Measurements from ENCODE around the gene TPM3.

The TPM3 gene

DNA sequence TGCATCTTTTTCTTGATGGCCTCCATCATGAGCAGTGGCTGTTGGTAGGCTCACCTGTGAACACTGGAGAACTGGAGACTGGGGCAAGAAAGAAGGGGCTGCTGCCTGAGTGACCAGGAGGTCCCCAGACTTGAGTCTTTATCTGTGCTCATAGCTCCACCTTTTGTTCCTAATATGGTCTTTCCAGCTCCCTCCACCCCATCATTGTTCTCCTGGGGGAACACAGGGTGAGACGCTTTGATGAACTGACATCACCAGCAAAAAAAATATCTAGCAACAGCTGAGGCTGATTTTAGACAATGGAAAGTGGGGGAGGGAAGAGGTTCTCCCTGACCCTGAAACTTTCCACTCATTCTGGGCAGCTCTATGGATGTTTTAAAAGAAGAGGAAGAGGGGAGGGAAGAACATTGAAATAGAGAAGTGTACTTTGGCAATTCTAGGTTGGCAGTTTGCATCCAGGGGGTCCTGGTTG is at the start of gene TPM3:
Gene TPM3 (minus strand): TSS at position 111 of the 472 bp plus-strand sequence. CDS start 82 bp downstream, at position 29.
- TF ChIP-seq TOX (CRISPR knock-in tag; IDR thresholded peaks at IDR 0.05; ENCODE audit: borderline replicate concordance), result no peak
- TF ChIP-seq ZNF8 (CRISPR knock-in tag; IDR thresholded peaks at IDR 0.05), result no peak
- no peak for TF ChIP-seq ZFP3 (CRISPR knock-in tag; IDR thresholded peaks at IDR 0.05)
- TF ChIP-seq POU6F1 (CRISPR knock-in tag; IDR thresholded peaks at IDR 0.05; ENCODE audit: borderline replicate concordance, low read depth), result no peak
- TF ChIP-seq ZNF70 (CRISPR knock-in tag; IDR thresholded peaks at IDR 0.05), result no peak
- no peak for TF ChIP-seq OSR1 (CRISPR knock-in tag; IDR thresholded peaks at IDR 0.05)
- TF ChIP-seq, protein P1, sequence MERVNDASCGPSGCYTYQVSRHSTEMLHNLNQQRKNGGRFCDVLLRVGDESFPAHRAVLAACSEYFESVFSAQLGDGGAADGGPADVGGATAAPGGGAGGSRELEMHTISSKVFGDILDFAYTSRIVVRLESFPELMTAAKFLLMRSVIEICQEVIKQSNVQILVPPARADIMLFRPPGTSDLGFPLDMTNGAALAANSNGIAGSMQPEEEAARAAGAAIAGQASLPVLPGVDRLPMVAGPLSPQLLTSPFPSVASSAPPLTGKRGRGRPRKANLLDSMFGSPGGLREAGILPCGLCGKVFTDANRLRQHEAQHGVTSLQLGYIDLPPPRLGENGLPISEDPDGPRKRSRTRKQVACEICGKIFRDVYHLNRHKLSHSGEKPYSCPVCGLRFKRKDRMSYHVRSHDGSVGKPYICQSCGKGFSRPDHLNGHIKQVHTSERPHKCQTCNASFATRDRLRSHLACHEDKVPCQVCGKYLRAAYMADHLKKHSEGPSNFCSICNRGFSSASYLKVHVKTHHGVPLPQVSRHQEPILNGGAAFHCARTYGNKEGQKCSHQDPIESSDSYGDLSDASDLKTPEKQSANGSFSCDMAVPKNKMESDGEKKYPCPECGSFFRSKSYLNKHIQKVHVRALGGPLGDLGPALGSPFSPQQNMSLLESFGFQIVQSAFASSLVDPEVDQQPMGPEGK (CRISPR knock-in tag; IDR thresholded peaks at IDR 0.05; ENCODE audit: borderline replicate concordance), result no peak
- no peak for ATAC-seq

DNA sequence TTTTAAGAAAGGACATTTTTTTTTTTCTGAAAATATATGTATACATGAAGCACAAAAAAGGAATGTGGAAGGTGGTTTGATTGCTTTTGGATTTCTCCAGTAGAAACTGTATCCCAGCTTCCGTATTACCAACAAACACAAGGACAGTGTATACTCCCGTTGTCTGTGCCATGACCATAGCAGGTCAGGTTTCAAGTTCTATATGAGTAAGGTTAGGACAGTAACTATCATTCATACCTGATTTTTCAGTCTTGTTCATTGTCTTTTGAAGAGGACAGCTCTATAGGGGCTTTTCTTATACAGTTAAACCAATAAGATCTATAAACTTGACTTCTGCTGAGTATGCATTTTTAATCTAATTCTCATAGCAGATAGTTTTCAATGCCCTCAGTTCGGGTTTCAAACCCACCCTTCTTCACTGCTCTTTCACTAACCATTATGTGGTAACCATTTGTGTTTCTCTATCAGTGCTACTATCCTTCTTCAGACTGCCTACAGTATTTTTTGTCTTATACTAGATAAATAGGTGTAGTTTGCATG is 48.5 kb upstream of the TPM3 start:
- ATAC-seq, result no peak
- no peak for TF ChIP-seq ZNF565 (CRISPR knock-in tag; conservative IDR thresholded peaks at IDR 0.05; ENCODE audit: low read depth)
- no peak for TF ChIP-seq ZFP30 (CRISPR knock-in tag; IDR thresholded peaks at IDR 0.05)
- no peak for TF ChIP-seq GLIS3 (CRISPR knock-in tag; IDR thresholded peaks at IDR 0.05)

GRCh38 chr1:154239491-154239890 is 47.6 kb upstream of the TPM3 start:
- TF ChIP-seq TOX (CRISPR knock-in tag; IDR thresholded peaks at IDR 0.05; ENCODE audit: borderline replicate concordance) (no peak), ISL1 (CRISPR knock-in tag; IDR thresholded peaks at IDR 0.05) (no peak), GLIS3 (CRISPR knock-in tag; IDR thresholded peaks at IDR 0.05) (no peak), ZNF70 (CRISPR knock-in tag; IDR thresholded peaks at IDR 0.05) (no peak), SNAI2 (CRISPR knock-in tag; IDR thresholded peaks at IDR 0.05) (no peak), ZFP3 (CRISPR knock-in tag; IDR thresholded peaks at IDR 0.05) (no peak), PPARA (CRISPR knock-in tag; IDR thresholded peaks at IDR 0.05; ENCODE audit: borderline replicate concordance) (no peak), ZC3H10 (CRISPR knock-in tag; IDR thresholded peaks at IDR 0.05) (no peak), ZFP30 (CRISPR knock-in tag; IDR thresholded peaks at IDR 0.05) (no peak), ESRRG (CRISPR knock-in tag; IDR thresholded peaks at IDR 0.05) (no peak), ZNF8 (CRISPR knock-in tag; IDR thresholded peaks at IDR 0.05) (no peak), ZNF565 (CRISPR knock-in tag; conservative IDR thresholded peaks at IDR 0.05; ENCODE audit: low read depth) (no peak), ARNTL (CRISPR knock-in tag; IDR thresholded peaks at IDR 0.05; ENCODE audit: borderline replicate concordance, low read depth) (no peak)
- TF ChIP-seq, protein P2, sequence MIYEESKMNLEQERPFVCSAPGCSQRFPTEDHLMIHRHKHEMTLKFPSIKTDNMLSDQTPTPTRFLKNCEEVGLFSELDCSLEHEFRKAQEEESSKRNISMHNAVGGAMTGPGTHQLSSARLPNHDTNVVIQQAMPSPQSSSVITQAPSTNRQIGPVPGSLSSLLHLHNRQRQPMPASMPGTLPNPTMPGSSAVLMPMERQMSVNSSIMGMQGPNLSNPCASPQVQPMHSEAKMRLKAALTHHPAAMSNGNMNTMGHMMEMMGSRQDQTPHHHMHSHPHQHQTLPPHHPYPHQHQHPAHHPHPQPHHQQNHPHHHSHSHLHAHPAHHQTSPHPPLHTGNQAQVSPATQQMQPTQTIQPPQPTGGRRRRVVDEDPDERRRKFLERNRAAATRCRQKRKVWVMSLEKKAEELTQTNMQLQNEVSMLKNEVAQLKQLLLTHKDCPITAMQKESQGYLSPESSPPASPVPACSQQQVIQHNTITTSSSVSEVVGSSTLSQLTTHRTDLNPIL (CRISPR knock-in tag; IDR thresholded peaks at IDR 0.05; ENCODE audit: low read depth), result no peak
- TF ChIP-seq, protein P1 (CRISPR knock-in tag; IDR thresholded peaks at IDR 0.05; ENCODE audit: borderline replicate concordance), result no peak
- ATAC-seq, result no peak

- ATAC-seq, result no peak
- TF ChIP-seq, protein P2 (CRISPR knock-in tag; IDR thresholded peaks at IDR 0.05; ENCODE audit: low read depth), result no peak
- TF ChIP-seq ISL1 (CRISPR knock-in tag; IDR thresholded peaks at IDR 0.05) (no peak), TCF4 (CRISPR knock-in tag; IDR thresholded peaks at IDR 0.05; ENCODE audit: borderline replicate concordance) (no peak), OSR1 (CRISPR knock-in tag; IDR thresholded peaks at IDR 0.05) (no peak), CSRNP3 (CRISPR knock-in tag; IDR thresholded peaks at IDR 0.05) (no peak), ARNTL (CRISPR knock-in tag; IDR thresholded peaks at IDR 0.05; ENCODE audit: borderline replicate concordance, low read depth) (no peak), RARB (CRISPR knock-in tag; IDR thresholded peaks at IDR 0.05) (no peak)
- TF ChIP-seq, protein P1 (CRISPR knock-in tag; IDR thresholded peaks at IDR 0.05; ENCODE audit: borderline replicate concordance), result no peak
Measured at GRCh38 chr1:154237880-154238506, 46.1 kb upstream of the TPM3 start.

Data from SK-N-SH treated with all-trans-retinoic acid at 6 μM for 48 hours (cell line).